Measurements from ENCODE around the gene SMIM12.
"Not testable (repeated sequence)": the region's sequence is repeated elsewhere in the genome, so short reads cannot be mapped to it uniquely, and the experiment has no call there.

The SMIM12 gene

GRCh38 chr1:34843392-34844251 lies 15.9 kb downstream of the SMIM12 start:
- DNase-seq (ENCODE audit: low read depth): no peak

GRCh38 chr1:34842952-34843371 lies 16.6 kb downstream of the SMIM12 start:
- no peak for DNase-seq (ENCODE audit: low read depth)

- no peak for DNase-seq (ENCODE audit: low read depth)
Measured at GRCh38 chr1:34842073-34842472, 17.5 kb downstream of the SMIM12 start.

GRCh38 chr1:34840426-34840825 lies 19.1 kb downstream of the SMIM12 start:
- no peak for DNase-seq (ENCODE audit: low read depth)

DNA sequence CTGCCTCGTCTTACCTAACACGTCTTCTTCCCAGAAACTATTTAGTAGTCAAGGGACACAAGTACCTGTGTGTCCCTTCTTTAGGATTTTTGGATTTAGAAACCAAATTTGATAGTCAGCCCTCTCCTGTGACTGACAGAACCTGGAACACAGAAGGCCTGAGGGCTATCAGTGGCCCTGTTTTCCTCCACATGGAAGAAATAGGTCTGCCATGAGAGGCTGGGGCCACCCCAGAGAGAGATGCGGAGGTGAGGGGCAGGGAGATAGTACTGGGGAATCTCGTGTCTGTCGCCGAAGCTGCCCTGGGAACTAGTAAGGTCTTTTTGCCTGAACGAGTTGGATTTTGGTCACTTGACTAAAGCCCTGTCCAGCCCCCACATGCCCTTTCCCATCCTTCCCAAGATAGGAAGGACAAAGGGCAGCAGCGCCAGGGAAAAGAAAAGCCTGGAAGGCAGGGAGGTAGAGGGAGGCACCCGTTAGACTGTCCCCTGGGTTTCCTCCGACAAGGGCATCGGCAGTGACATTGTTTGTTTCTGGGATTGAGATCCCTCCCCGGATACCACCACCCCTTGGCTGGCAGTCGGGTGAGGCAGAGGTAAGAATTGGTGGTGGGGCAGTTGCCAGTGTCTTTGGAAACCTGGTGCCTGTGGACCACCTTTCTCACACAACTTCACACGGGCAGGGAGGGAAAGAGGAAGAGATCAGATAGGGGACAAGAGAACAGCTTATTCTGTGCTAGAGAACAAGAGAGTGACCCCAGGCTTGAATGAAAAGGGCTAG lies 19.8 kb downstream of the SMIM12 start:
- DNase-seq (ENCODE audit: low read depth): no peak

DNA sequence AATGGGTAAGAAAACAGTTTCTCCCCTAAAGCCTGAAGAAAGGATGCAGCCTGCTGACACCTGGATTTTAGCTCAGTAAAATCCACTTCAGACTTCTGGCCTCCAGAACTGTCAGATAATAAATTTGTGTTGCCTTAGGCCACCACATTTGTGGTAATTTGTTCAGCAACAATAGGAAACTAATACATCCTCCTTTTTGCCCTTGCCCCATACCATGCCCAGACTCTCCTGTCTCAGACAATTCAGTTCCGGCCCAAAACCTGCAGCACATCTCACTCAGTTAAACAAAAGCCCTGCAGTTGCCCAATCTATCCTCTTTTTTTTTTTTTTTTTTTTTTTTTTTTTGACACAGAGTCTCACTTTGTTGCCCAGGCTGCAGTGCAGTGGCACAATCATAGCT lies 25.8 kb downstream of the SMIM12 start:
- no peak for DNase-seq (ENCODE audit: low read depth)

- no peak for DNase-seq (ENCODE audit: low read depth)
Measured at GRCh38 chr1:34831721-34832246, 27.8 kb downstream of the SMIM12 start.

- DNase-seq (ENCODE audit: low read depth): no peak
Measured at GRCh38 chr1:34829250-34829649, 30.3 kb downstream of the SMIM12 start.

DNA sequence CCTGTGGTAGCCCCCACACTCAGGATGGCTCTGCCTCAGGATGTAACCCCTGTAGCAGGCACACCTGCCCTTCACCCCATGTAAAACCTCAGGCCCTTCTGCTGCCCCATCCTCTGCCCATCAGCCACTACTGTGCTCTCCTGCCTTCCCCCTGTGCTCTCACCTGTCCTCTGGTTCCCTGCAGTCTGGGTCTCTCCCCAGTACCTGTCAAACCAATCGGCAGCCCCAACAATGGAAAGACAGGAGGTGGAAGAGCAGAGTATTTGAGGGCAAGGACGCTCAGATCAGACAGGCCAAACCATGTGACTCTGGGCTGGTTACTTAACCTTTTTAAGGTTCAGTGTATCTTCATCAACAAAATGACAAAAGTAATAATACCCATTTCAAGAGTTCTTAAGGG lies 30.9 kb downstream of the SMIM12 start:
- no peak for DNase-seq (ENCODE audit: low read depth)

DNA sequence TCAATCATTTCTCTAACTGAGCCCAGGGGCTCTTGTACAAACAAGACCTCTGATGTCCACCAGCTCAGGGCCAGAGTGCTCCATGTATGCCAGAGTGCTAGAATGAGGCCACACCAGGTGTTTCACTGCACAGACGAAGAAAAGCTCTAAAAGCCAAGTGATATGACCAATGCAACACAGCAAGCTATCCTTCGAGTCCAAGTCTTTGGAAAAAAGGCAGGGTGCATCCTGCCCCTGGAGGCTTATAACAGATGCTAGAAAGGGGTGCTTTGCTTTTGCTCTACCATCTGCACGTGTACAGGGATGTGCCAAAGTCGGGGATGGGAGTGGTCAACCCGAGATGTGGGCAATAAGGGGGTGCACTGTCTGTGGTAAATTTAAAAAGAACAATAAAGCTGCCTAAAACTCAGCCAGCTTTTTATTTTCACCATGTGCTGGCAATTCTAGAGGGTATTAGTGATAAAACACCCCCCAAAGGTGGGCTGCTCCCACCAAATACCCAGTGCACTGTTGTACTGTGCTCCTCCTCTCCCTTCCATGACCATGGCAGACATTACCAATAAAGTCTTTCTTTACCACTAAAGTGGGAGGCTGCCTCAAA lies 32.1 kb downstream of the SMIM12 start:
- no peak for DNase-seq (ENCODE audit: low read depth)

- no peak for DNase-seq (ENCODE audit: low read depth)
Measured at GRCh38 chr1:34825455-34826091, 34.0 kb downstream of the SMIM12 start.

- DNase-seq (ENCODE audit: low read depth): no peak
Measured at GRCh38 chr1:34824817-34825454, 34.6 kb downstream of the SMIM12 start.

DNA sequence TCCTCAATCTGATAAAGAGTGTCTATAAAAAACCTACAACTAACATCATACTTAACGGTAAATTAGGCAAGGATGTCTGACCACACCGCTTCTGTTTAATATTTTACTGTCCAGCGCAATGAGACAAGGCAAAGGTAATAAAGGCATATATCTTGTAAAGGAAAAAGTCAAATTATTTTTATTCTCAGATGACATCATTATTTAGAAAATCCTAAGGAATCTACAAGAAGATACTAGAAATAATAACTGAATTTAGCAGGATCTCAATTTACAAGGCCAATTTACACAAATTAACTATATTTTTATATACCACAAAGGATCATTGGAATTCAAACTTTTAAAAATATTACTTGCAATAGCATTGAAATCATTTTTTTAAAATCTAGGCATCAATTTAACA lies 37.3 kb downstream of the SMIM12 start:
- no peak for DNase-seq (ENCODE audit: low read depth)

GRCh38 chr1:34818862-34819261 lies 40.7 kb downstream of the SMIM12 start:
- DNase-seq (ENCODE audit: low read depth): not testable (repeated sequence)

- DNase-seq (ENCODE audit: low read depth): no peak
Measured at GRCh38 chr1:34816778-34817177, 42.8 kb downstream of the SMIM12 start.

- no peak for DNase-seq (ENCODE audit: low read depth)
Measured at GRCh38 chr1:34816332-34816731, 43.2 kb downstream of the SMIM12 start.

DNA sequence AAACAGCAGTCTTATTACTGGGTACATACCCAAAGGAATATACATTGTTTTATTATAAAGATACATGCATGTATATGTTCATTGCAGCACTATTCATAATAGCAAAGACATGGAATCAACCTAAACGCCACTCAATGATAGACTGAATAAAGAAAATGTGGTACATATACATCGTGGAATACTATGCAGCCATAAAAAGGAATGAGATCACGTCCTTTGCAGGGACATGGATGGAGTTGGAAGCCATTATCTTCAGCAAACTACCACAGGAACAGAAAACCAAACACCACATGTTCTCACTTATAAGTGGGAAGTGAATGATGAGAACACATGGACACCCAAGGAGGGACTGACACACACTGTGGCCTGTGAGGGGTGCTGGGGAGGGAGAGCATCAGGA lies 48.8 kb downstream of the SMIM12 start:
- not testable (repeated sequence) for DNase-seq (ENCODE audit: low read depth)

DNA sequence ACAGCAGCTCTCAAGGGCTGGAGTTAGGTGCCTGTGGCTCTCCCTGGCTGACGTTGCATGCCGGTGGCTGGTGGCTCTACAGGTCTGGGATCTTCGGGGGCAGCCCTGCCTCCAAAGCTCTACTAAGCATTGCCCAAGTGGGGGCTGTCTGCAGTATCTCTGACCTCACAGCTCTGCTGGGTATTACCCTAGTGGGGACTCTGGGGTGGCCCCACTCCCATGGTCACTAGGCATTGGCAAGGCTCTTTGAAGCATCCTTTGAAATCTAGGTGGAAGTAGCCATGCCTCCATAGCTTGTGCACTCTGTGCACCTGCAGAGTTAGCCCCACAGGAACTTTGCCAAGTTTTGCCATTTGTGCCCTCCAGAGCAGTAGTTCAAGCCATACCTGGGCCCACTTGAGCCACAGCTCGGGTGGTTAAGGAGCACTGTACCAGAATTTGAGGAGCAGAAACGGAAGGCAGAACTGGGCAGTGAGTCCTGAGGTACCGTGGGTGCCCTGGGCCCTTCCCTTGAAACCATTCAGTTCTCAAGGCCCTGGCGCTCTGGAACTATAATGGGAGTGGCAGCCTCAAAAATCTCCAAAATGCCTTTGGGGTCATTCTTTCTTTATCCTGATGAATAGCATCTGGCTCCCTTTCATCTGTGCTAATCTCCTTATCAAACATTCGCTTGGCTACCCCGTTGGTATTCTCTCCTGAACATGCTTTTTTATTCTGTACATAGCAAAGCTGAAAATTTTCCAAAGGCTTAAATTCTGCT lies 51.3 kb downstream of the SMIM12 start:
- DNase-seq (ENCODE audit: low read depth): no peak

- no peak for DNase-seq (ENCODE audit: low read depth)
Measured at GRCh38 chr1:34806396-34806795, 53.2 kb downstream of the SMIM12 start.

DNA sequence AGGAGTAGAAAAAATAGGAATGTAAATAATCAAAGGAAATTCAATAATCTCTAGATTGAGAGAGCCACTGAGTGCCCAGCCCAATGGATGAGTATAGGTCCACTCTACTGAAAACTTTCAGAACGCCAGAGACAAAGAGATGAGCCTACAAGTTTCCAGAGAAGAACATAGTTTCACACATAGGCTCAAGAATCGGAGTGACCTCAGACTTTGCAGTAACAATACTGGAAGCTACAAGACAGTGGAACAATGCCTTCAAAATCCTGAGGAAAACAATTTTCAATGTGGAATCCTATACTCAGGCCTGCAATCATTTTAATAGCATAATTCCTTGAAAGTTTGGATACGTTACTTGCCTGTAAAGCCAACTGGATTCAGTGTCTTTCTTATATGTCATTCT lies 55.8 kb downstream of the SMIM12 start:
- no peak for DNase-seq (ENCODE audit: low read depth)

Measured in stimulated activated CD8-positive, alpha-beta memory T cell treated with anti-CD3 and anti-CD28 coated beads, Interleukin-15, amount 100 ng/mL, for 24 hours (primary cell).